Liver (tissue), 9 donors: ENCODE measurements around the gene EIF3L. TPM values are rescaled to one million over a fixed set of nuclear protein-coding genes. Genes with fewer than 3 reads are reported as not detected.

Source experiments
- DNase-seq: peaks from one replicate; pipeline ENCODE4 v3.0.0-alpha.2; 2017; ENCODE audit warnings: low spot score
- H3K27ac ChIP-seq, 2 donors: one replicate each; pipeline ENCODE4 v1.7.0; 2013; ENCODE audit warnings: inconsistent platforms in 2 of 2, low read length in 2 of 2, control low read depth in 1 of 2, low read depth in 1 of 2, mild to moderate bottlenecking in 1 of 2
- H3K27me3 ChIP-seq, 4 donors: one replicate each; pipeline versions ENCODE4 v1.6.1 to v1.7.0; 2013; ENCODE audit warnings: low read length in 3 of 4, inconsistent platforms in 1 of 4, mild to moderate bottlenecking in 1 of 4, moderate library complexity in 1 of 4; ENCODE audit not compliant: control insufficient read depth in 4 of 4, insufficient read depth in 4 of 4
- H3K36me3 ChIP-seq, 4 donors: one replicate each; pipeline versions ENCODE4 v1.6.1 to v1.7.0; 2013; ENCODE audit warnings: low read length in 3 of 4, mild to moderate bottlenecking in 3 of 4, low read depth in 1 of 4, moderate library complexity in 1 of 4; ENCODE audit not compliant: control insufficient read depth in 4 of 4, insufficient read depth in 3 of 4
- H3K4me1 ChIP-seq, 4 donors: one replicate each; pipeline versions ENCODE4 v1.6.1 to v1.7.0; 2013; ENCODE audit warnings: low read length in 3 of 4, mild to moderate bottlenecking in 3 of 4, moderate library complexity in 1 of 4; ENCODE audit not compliant: control insufficient read depth in 4 of 4, insufficient read depth in 4 of 4
- H3K4me3 ChIP-seq, 3 donors: one replicate each; pipeline versions ENCODE4 v1.6.1 to v1.7.0; 2013; ENCODE audit warnings: low read length in 3 of 3, control low read depth in 1 of 3, low read depth in 1 of 3, mild to moderate bottlenecking in 1 of 3
- H3K9ac ChIP-seq, 2 donors: one replicate each; pipeline ENCODE4 v1.7.0; 2013; ENCODE audit warnings: low read length in 2 of 2, mild to moderate bottlenecking in 2 of 2, moderate library complexity in 2 of 2, control low read depth in 1 of 2, low read depth in 1 of 2
- H3K9me3 ChIP-seq, 4 donors: one replicate each; pipeline versions ENCODE4 v1.6.1 to v1.7.0; 2013; ENCODE audit warnings: low read length in 3 of 4; ENCODE audit not compliant: control insufficient read depth in 4 of 4
- ATF3 ChIP-seq: IDR thresholded peaks from 2 replicates; pipeline ENCODE4 v1.6.1; 2016; ENCODE audit warnings: antibody characterized with exemption
- CTCF ChIP-seq: fragments of 150-350 bp; IDR thresholded peaks from 2 replicates; pipeline ENCODE4 v1.5.1; 2017; ENCODE audit warnings: improper control_type of control experiment, low read depth, low read length; ENCODE audit not compliant: missing input control
- EGR1 ChIP-seq, 2 donors: IDR thresholded peaks; 2 replicates each; pipeline ENCODE4 v1.6.1; 2016 to 2018; ENCODE audit warnings: antibody characterized with exemption in 2 of 2, low read depth in 2 of 2
- FOXA1 ChIP-seq: IDR thresholded peaks from 2 replicates; pipeline ENCODE4 v1.6.1; 2016; ENCODE audit warnings: antibody characterized with exemption
- FOXA2 ChIP-seq: IDR thresholded peaks from 2 replicates; pipeline ENCODE4 v1.6.1; 2016; ENCODE audit warnings: antibody characterized with exemption
- HNF4A ChIP-seq, 2 donors: conservative IDR thresholded peaks; 2 replicates each; pipeline ENCODE4 v1.6.1; 2016; ENCODE audit warnings: antibody characterized with exemption in 2 of 2, mild to moderate bottlenecking in 2 of 2
- MAX ChIP-seq: IDR thresholded peaks from 2 replicates; pipeline ENCODE4 v1.6.1; 2016; ENCODE audit warnings: antibody characterized with exemption
- NR2F2 ChIP-seq: IDR thresholded peaks from 2 replicates; pipeline ENCODE4 v1.6.1; 2016; ENCODE audit warnings: antibody characterized with exemption
- REST ChIP-seq: IDR thresholded peaks from 2 replicates; pipeline ENCODE4 v1.6.1; 2016; ENCODE audit warnings: antibody characterized with exemption, mild to moderate bottlenecking
- RXRA ChIP-seq, 2 donors: IDR thresholded peaks; 2 replicates each; pipeline ENCODE4 v1.6.1; 2017 to 2018; ENCODE audit warnings: antibody characterized with exemption in 2 of 2, mild to moderate bottlenecking in 1 of 2
- WGBS: extraction: QIAGEN DNeasy Blood & Tissue Kit; methylation state at CpG from one replicate; pipeline ENCODE4 v1.1.7; 2013; 5-methylcytosine and 5-hydroxymethylcytosine counted together
- polyA plus RNA-seq, 2 donors: library from polyadenylated mRNA; stranded (reverse) in 1 of 2; unstranded in 1 of 2; fragments of 200-250 nt in 1 of 2; fragments of >200 nt in 1 of 2; fragmentation: Nextera tagmentation in 1 of 2; extraction: Ambion mirVana in 1 of 2; gene quantifications; one replicate each; pipeline versions ENCODE4 v1.2.1 to v1.2.3, GENCODE V29; 2013 to 2015
- total RNA-seq, 2 donors: library from RNA; depleted of rRNA; stranded (reverse); fragments of >200 nt; gene quantifications; one replicate each; pipeline ENCODE4 v1.2.3, GENCODE V29; 2014
- donor health status: healthy.
- donor health status: healthy.
- donor health status: healthy.
- donor health status: healthy.
- donor health status: healthy.

Gene EIF3L
- total and polyA plus RNA-seq, 4 donors, result 103 to 217 (median 111) TPM

GRCh38 chr22:37907036-37907954 lies 58.1 kb downstream of the EIF3L start:
- no peak for DNase-seq
- peaks cover 0 to 20% (median 6%) of the 10 kb centered on the region in 4 donors for H3K4me1 ChIP-seq
- H3K9me3 ChIP-seq, result no peaks in the 10 kb centered on the region
- H3K9ac ChIP-seq, result no peak overlapping the region
- H3K4me3 ChIP-seq, result peak overlapping the region; percentile 41 to 89 (median 50)
- peak overlapping the region; percentile 2 to 38 for H3K27ac ChIP-seq
- WGBS, result 68% methylated on average over 19 of the region's 19 CpGs
- no peak for TF ChIP-seq ATF3
- H3K27me3 ChIP-seq, result no peaks in the 10 kb centered on the region
- peaks cover 0 to 1% (median 0%) of the 10 kb centered on the region in 4 donors for H3K36me3 ChIP-seq

GRCh38 chr22:37909766-37910165 lies 60.5 kb downstream of the EIF3L start:
- Histone ChIP-seq H3K27ac (no peak overlapping the region), H3K9ac (no peak overlapping the region), H3K27me3 (no peaks in the 10 kb centered on the region), H3K36me3 (peaks cover 0 to 6% (median 1%) of the 10 kb centered on the region in 4 donors), H3K9me3 (no peaks in the 10 kb centered on the region), H3K4me3 (no peak overlapping the region), H3K4me1 (peaks cover 0 to 17% (median 6%) of the 10 kb centered on the region in 4 donors)
- no peak for DNase-seq
- 94% methylated on average over 7 of the region's 7 CpGs for WGBS
- TF ChIP-seq CTCF, result no peak
- TF ChIP-seq MAX, result no peak
- TF ChIP-seq FOXA1, result no peak
- no peak for TF ChIP-seq RXRA (IDR thresholded peaks at IDR 0.05)

- H3K9me3 ChIP-seq, result no peaks in the 10 kb centered on the region
- no peaks in the 10 kb centered on the region for H3K27me3 ChIP-seq
- 92% methylated on average over 15 of the region's 15 CpGs for WGBS
- H3K4me3 ChIP-seq, result no peak overlapping the region
- no peak overlapping the region for H3K27ac ChIP-seq
- H3K36me3 ChIP-seq, result peaks cover 0 to 6% (median 1%) of the 10 kb centered on the region in 4 donors
- DNase-seq, result no peak
- H3K4me1 ChIP-seq, result peaks cover 0 to 12% (median 5%) of the 10 kb centered on the region in 4 donors
- no peak for TF ChIP-seq RXRA (IDR thresholded peaks at IDR 0.05)
- no peak for TF ChIP-seq HNF4A (conservative IDR thresholded peaks at IDR 0.05)
- no peak for TF ChIP-seq REST
- no peak for TF ChIP-seq FOXA2
- no peak for TF ChIP-seq NR2F2
- no peak for TF ChIP-seq FOXA1
- TF ChIP-seq EGR1 (IDR thresholded peaks at IDR 0.05; ENCODE audit: low read depth in 2 of 2), result no peak
- H3K9ac ChIP-seq, result no peak overlapping the region
Measured at GRCh38 chr22:37910890-37911672, 61.9 kb downstream of the EIF3L start.
